ENCODE data around the gene ZNF736.
"Not testable (repeated sequence)": the region's sequence is repeated elsewhere in the genome, so short reads cannot be mapped to it uniquely, and the experiment has no call there.

ZNF736 gene

DNA sequence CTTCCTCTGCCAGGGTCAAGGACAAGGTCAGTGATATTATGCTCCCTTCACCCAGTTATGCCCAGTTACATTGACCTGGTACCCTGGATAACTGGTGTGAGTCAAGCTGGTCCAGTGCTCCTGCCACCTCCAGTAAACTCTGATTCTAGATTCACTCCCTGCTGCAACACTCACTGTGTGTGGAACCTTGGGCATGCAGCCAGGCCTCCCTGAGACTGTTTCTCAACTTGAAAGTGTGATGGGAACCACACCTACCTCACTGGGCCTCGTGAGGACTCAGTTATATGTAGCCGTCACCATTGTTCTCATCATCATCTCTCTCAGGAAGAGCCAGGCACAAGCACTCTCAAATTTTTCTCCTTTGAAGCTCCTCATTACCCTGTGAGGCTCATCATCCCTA is 935 bp upstream of the ZNF736 start:
- Histone ChIP-seq H3K36me3 (peaks cover 31% of the 10 kb centered on the region), H3K4me3 (no peak overlapping the region), H4K20me1 (no peaks in the 10 kb centered on the region), H3K4me1 (peaks cover 33% of the 10 kb centered on the region), H3K27ac (peak overlapping the region; percentile 99; the same call in 1 of the 2 replicates), H3K27me3 (no peaks in the 10 kb centered on the region), H3K9me3 (peaks cover 29% of the 10 kb centered on the region), H3K4me2 (peak overlapping the region; percentile 55), H3K9ac (peak overlapping the region; percentile 53; the same call in 1 of the 2 replicates)
- TF ChIP-seq Cebpa-rat (IDR thresholded peaks at IDR 0.05) = no peak

DNA sequence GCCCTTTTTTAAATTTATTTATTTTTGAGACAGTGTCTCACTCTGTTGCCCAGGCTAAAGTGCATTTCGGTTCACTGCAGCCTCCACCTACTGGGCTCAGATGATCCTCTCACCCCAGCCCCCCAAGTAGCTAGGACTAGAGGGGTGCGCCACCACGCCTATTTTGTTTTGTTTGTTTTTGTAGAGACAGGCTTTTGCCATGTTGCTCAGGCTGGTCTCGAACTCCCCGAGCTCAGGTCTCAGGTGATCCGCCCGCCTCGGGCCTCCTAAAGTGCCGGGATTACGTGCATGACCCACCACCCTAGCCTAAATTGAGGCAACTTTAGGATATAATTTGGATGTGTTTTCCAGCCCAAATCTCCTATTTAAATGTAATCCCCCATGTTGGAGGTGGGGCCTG is 805 bp downstream of the ZNF736 start:
- H4K20me1 ChIP-seq = no peaks in the 10 kb centered on the region
- H3K36me3 ChIP-seq = peaks cover 38% of the 10 kb centered on the region
- peak overlapping the region; percentile 89 for H3K4me2 ChIP-seq
- H3K27ac ChIP-seq = peak overlapping the region; percentile 99
- no peaks in the 10 kb centered on the region for H3K27me3 ChIP-seq
- H3K9ac ChIP-seq = peak overlapping the region; percentile 99
- TF ChIP-seq Cebpa-rat (IDR thresholded peaks at IDR 0.05) = no peak
- H3K4me1 ChIP-seq = peaks cover 26% of the 10 kb centered on the region
- H3K9me3 ChIP-seq = peaks cover 38% of the 10 kb centered on the region
- H3K4me3 ChIP-seq = peak overlapping the region; percentile 93

DNA sequence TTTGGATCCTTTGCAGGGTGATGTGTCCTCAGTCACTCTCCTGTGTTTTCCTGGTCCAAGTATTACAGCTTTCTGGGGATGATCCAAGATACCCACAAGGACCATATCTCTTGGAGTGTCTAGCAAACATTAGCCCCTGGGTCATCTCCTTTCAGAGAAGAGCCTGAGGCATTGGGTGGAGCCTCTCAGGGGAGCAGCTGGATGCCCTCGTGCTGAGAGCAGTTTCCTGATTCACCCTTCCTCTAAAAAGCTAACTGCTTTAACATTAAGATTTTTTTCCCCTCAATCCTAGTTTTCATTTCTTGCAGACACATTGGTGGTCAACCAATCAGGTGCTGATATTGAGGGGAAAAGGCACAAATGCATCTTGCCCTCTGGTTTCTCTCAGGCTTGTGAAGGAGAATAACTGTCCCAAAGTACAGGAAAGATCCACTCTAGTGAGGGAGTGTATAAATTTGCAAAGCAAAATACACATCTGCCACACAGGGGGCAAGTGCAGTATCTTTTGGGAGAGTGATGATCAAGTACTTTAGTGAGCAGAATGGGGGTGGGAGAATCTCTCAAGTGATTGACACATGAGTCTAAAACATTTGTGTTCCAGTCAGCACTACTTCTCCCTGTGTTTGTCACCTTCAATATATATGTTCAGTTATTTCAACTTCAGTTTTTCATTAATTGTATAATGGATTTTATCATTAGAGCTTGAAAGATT is 2.4 kb downstream of the ZNF736 start:
- not testable (repeated sequence) for H4K20me1 ChIP-seq, H3K27me3 ChIP-seq, H3K27ac ChIP-seq, H3K9ac ChIP-seq
- Histone ChIP-seq H3K36me3 (peaks cover 43% of the 10 kb centered on the region), H3K4me3 (peak overlapping the region; percentile 93), H3K9me3 (peaks cover 46% of the 10 kb centered on the region), H3K4me2 (peak overlapping the region; percentile 89), H3K4me1 (peaks cover 31% of the 10 kb centered on the region)

DNA sequence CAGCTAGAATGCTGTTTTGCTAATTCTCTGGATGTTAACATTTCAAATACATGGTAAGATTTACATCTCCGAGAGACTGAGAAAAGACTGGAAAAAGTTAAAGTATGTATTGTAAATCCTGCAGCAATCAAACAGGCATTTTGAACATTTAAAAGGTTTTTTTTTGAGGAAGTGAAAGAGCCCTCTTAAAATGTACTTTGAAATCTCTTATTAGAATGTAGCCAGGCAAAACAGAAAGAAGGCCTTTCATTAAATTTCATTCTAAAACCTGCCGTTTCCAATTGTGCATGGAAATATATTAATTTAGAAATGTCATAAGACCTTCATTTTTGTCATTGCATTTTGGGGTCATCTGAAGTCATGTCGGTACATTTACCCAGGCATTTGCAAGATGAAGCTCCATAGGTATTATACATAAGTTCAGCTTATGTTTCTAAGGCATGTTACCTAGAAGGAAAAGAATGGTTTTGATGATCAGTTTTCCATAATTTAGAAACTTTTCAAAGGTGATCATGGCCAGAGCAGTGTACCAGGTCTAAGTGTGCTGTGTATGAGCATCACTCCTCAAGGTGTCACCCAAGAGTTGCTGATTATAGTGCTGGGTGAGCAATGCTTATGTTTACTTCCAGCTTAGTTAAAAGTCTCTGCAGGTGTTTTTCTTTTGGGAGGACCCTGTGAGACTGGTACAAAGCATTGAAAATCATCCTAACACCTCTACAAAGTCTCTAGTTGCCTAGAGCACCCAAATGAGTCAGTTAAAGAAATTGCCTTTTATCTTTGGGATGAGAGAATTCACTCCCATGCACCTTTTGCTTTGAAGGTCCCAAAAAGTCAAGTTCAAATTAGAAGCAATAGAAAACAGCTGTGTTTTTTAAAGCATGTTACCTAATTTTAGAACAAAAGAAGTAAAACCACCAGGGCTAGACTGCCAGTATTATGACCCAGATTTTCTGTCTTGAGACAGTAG is 7.1 kb downstream of the ZNF736 start:
- H3K9me3 ChIP-seq = peaks cover 81% of the 10 kb centered on the region
- no peak overlapping the region for H3K9ac ChIP-seq
- H4K20me1 ChIP-seq = no peaks in the 10 kb centered on the region
- peak overlapping the region; percentile 22; the same call in 1 of the 2 replicates for H3K4me2 ChIP-seq
- TF ChIP-seq Cebpa-rat (IDR thresholded peaks at IDR 0.05) = no peak
- no peak overlapping the region for H3K27ac ChIP-seq
- H3K4me1 ChIP-seq = peaks cover 12% of the 10 kb centered on the region; the same call in 1 of the 2 replicates
- no peaks in the 10 kb centered on the region for H3K27me3 ChIP-seq
- H3K36me3 ChIP-seq = peaks cover 71% of the 10 kb centered on the region
- H3K4me3 ChIP-seq = no peak overlapping the region

DNA sequence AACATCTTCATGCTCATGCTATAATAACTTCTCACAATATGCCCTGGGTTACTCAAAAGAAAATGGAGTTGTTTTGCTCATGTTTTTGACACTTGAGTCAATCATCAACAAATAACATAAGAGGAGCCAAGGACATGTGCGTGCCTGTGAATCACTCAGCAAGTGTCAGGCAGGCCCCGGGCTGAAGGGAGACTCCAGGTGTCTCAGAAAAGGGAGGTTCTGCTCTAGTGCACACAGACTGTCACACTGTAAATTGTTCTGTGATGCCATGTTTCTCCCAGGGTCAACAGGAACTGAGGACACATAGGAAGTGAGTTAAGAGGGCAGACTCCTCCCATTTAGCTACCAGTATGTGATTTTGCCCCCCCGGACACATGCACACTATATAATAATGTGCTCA is 10.4 kb downstream of the ZNF736 start:
- H3K9ac ChIP-seq, H3K27me3 ChIP-seq, H3K4me2 ChIP-seq, H3K4me1 ChIP-seq, H3K27ac ChIP-seq, H4K20me1 ChIP-seq: not testable (repeated sequence)
- peak overlapping the region; percentile 15; the same call in 1 of the 2 replicates for H3K4me3 ChIP-seq
- H3K36me3 ChIP-seq = peaks cover 74% of the 10 kb centered on the region
- peaks cover 91% of the 10 kb centered on the region for H3K9me3 ChIP-seq

DNA sequence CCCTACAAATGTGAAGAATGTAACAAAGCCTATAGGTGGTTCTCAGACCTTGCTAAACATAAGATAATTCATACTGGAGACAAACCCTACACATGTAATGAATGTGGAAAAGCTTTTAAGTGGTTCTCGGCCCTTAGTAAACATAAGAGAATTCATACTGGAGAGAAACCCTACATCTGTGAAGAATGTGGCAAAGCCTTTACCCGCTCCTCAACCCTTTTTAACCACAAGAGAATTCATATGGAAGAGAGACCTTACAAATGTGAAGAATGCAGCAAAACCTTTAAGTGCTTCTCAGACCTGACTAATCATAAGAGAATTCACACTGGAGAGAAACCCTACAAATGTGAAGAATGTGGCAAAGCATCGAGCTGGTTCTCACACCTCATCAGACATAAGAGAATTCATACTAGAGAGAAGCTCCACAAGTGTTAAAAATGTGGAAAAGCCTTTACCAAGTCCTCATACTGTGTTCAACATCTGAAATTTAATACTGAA is 35.0 kb downstream of the ZNF736 start:
- H3K4me1 ChIP-seq, H4K20me1 ChIP-seq, H3K4me2 ChIP-seq, H3K27ac ChIP-seq, H3K27me3 ChIP-seq, H3K9ac ChIP-seq: not testable (repeated sequence)
- Histone ChIP-seq H3K36me3 (peaks cover 97% of the 10 kb centered on the region), H3K4me3 (0 out of 2 replicates have a peak overlapping the region, but pooled peaks have one; percentile 28), H3K9me3 (peaks cover 100% of the 10 kb centered on the region)

DNA sequence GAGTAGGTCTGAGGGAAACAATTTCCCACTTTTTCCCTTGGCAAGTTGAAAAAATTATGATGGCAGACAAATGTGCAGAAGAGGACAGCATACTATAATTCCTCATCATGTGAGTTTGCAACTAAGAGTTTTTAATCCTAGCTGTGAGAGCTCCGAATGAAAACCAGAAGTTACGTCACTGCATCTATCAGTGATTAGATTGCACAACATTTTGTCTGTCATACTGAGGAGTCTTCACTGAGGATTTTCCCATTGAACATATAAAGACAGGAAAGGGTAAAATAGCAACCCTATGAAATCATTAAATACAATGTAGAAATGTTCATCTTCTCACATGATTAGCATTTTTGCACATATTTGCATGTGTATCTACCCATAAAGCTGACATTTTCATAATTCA is 45.8 kb downstream of the ZNF736 start:
- peaks cover 88% of the 10 kb centered on the region for H3K9me3 ChIP-seq

DNA sequence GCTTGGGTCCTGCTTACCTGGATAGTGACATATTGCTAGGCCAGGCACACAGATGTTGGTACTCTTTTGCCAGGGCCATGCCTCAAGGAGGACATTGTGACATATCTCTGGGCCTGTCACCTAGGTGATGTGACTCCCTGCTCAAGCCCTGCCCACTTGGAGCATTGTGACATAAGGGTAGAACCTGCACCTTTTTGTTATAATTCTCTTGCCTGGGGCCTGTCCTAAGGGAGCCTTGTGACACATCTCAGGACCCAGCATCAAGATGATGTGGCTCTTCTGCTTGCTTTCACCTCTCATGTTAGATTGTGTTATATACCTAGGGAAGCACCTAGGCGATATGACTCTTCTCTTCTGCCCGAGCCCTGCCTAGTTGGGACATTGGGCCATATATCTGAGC is 57.4 kb downstream of the ZNF736 start:
- H3K4me2 ChIP-seq = no peak overlapping the region
- no peak for TF ChIP-seq Cebpa-rat (IDR thresholded peaks at IDR 0.05)
- H3K9me3 ChIP-seq = peaks cover 3% of the 10 kb centered on the region; the same call in 1 of the 2 replicates
- H3K4me1 ChIP-seq = no peaks in the 10 kb centered on the region
- no peaks in the 10 kb centered on the region for H3K27me3 ChIP-seq
- no peak overlapping the region for H3K9ac ChIP-seq
- no peaks in the 10 kb centered on the region for H3K36me3 ChIP-seq
- H4K20me1 ChIP-seq = no peaks in the 10 kb centered on the region
- H3K4me3 ChIP-seq = no peak overlapping the region
- no peak overlapping the region for H3K27ac ChIP-seq

More for the DNA sequence above, 45.8 kb downstream of the ZNF736 start:
- Histone ChIP-seq H3K27ac (no peak overlapping the region), H3K36me3 (peaks cover 35% of the 10 kb centered on the region), H4K20me1 (no peaks in the 10 kb centered on the region), H3K4me3 (no peak overlapping the region), H3K4me1 (no peaks in the 10 kb centered on the region), H3K9ac (no peak overlapping the region), H3K27me3 (no peaks in the 10 kb centered on the region), H3K4me2 (no peak overlapping the region)
- TF ChIP-seq Cebpa-rat (IDR thresholded peaks at IDR 0.05) = no peak

DNA sequence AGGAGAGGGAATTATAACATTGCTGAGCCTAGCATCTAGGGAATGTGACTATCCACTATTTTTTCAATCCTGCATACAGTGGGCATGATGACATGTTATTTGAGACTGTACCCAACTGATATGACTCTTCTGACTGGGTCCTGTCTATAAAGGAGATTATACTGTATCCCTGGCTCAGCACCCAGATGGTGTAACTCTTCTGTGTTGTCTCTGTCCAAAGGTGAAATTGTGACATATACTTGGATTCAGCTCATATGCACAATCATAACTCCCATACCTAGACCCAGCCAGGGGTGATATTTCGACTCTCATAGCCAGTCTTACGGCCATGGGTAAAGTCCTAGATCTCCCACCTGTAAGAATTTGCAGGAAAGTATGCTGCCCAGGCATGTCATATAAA is 59.3 kb downstream of the ZNF736 start:
- no peaks in the 10 kb centered on the region for H3K36me3 ChIP-seq
- H3K4me1 ChIP-seq = no peaks in the 10 kb centered on the region
- H3K27me3 ChIP-seq = no peaks in the 10 kb centered on the region
- H3K9ac ChIP-seq = no peak overlapping the region
- H3K4me3 ChIP-seq = no peak overlapping the region
- H3K4me2 ChIP-seq = no peak overlapping the region
- no peak overlapping the region for H3K27ac ChIP-seq
- no peak for TF ChIP-seq Cebpa-rat (IDR thresholded peaks at IDR 0.05)
- no peaks in the 10 kb centered on the region for H4K20me1 ChIP-seq
- no peaks in the 10 kb centered on the region for H3K9me3 ChIP-seq

DNA sequence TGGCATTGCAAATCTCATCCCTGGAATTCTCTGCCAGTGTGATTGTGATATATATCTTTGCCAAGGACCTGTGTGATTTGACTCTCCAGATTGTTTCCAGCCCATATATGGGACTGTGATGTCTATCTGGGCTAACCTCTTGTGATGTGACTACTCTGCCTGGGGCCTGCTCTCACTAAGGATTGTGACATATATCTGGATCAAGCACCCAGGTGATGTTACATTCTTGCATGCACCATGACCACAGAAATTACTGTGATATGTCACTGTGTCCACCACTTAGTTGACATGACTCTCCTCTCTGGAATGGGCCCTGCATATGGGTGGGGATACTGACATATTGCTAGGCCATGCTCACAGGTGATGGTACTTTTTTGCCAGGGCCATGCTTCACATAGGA is 86.6 kb downstream of the ZNF736 start:
- Histone ChIP-seq H3K4me1 (no peaks in the 10 kb centered on the region), H3K36me3 (no peaks in the 10 kb centered on the region), H3K27ac (no peak overlapping the region), H3K4me2 (no peak overlapping the region), H4K20me1 (no peaks in the 10 kb centered on the region), H3K9me3 (peaks cover 11% of the 10 kb centered on the region), H3K4me3 (no peak overlapping the region), H3K9ac (no peak overlapping the region), H3K27me3 (no peaks in the 10 kb centered on the region)
- no peak for TF ChIP-seq Cebpa-rat (IDR thresholded peaks at IDR 0.05)

Measured in BLaER1 (cell line).